GM12873 (cell line): ENCODE results near the gene NLRP3.
A peak's percentile ranks its signal among the peaks of the same experiment; 100 is the strongest.

ENCODE experiments used
- CTCF ChIP-seq: IDR thresholded peaks from 2 replicates; pipeline ENCODE4 v1.5.1; 2012; ENCODE audit warnings: low read depth, mild to moderate bottlenecking, moderate library complexity, low read length, control low read depth; ENCODE audit not compliant: insufficient read depth; ENCODE audit errors: missing control alignments

The NLRP3 gene

DNA sequence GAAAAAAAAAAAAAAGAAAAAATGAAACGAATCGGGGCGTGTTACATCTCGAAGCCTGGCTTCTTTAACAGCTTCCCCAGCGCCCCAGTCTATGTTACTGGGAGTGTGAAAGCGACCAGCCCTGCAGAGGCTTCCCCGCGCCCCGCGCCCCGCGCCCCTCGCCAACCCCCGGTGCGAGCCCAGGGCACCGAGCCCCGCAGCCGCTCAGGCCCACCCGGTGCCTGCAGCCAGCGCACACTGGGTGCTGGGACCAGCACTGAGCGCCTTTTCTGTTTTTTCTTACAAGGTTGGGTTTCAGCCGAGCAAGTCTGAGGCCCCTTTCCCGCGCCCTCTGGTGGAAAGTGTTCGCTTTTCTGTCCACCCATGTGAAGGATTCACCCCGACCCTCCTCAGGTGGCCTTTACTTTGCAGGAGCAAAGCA, 42.2 kb upstream of the NLRP3 start:
- peak; percentile 63 for TF ChIP-seq CTCF

DNA sequence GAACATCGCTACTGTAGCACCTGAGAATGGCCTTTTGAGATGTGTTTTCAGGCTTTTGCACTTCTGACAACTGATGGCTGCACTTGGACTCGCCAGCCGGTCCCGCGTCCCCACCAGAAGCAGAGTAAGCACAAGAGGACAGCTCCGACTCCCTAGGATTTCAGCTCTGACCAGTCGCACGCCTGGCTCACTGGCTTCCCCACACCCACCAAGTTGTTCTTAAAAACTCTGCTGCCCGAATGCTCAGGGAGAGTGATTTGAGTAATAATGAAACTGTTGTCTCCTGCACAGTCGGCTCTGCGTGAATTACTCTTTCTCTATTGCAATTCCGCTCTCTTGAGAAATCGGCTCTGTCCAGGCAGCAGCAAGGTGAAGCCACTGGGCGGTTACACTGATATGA, 40.2 kb upstream of the NLRP3 start:
- no peak for TF ChIP-seq CTCF

DNA sequence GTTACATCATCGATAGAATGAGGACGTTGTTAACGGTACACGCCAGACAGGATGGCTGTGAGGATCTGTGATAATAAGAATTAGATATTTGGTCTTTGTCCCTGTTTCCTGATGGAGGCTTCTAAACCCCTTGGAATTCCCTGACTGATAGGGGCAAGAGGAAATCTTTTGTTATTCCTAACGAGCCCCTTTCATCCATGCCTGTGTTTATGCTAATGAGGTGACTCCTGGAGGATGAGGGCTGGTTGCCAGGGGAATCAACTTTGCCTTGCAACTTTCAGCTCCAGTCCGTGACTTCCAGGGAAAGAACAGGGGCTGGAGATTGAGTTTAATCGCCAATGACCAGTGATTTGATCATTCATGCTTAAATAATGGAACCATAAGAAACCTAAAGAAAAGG, 39.3 kb upstream of the NLRP3 start:
- no peak for TF ChIP-seq CTCF

GRCh38 chr1:247378334-247379073, 37.5 kb upstream of the NLRP3 start:
- no peak for TF ChIP-seq CTCF

DNA sequence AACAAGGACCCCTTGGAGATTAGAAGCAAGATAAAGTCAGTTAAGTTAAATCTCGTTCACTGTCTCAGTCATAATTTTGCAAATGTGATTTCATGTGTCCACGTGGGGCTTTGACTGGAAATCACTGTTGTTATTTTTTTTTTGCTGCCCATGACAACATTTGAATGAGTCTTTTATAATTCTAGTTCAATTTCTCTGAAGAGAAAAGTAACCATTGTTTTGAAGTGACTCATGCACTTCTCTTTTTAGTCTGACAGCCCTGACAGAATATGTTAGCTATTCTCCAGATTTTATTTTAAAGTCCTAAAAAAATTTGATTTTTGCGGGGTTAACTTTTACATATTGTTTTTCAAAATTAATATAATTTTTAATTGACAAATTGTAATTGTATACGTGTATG, 30.7 kb upstream of the NLRP3 start:
- no peak for TF ChIP-seq CTCF

GRCh38 chr1:247386217-247386616, 29.8 kb upstream of the NLRP3 start:
- no peak for TF ChIP-seq CTCF

- no peak for TF ChIP-seq CTCF
Measured at GRCh38 chr1:247386687-247387086, 29.3 kb upstream of the NLRP3 start.
